Liver (tissue), 3 donors: ENCODE measurements around the gene KCNE3.

ENCODE experiments used
- ATF3 ChIP-seq: IDR thresholded peaks from 2 replicates; pipeline ENCODE4 v1.6.1; 2016; ENCODE audit warnings: antibody characterized with exemption
- CTCF ChIP-seq: fragments of 150-350 bp; IDR thresholded peaks from 2 replicates; pipeline ENCODE4 v1.5.1; 2017; ENCODE audit warnings: improper control_type of control experiment, low read depth, low read length; ENCODE audit not compliant: missing input control
- HNF4A ChIP-seq, 2 donors: conservative IDR thresholded peaks; 2 replicates each; pipeline ENCODE4 v1.6.1; 2016; ENCODE audit warnings: antibody characterized with exemption in 2 of 2, mild to moderate bottlenecking in 2 of 2
- MAX ChIP-seq: IDR thresholded peaks from 2 replicates; pipeline ENCODE4 v1.6.1; 2016; ENCODE audit warnings: antibody characterized with exemption
- REST ChIP-seq: IDR thresholded peaks from 2 replicates; pipeline ENCODE4 v1.6.1; 2016; ENCODE audit warnings: antibody characterized with exemption, mild to moderate bottlenecking
- SP1 ChIP-seq: IDR thresholded peaks from 2 replicates; pipeline ENCODE4 v1.6.1; 2018; ENCODE audit warnings: antibody characterized with exemption, mild to moderate bottlenecking
- TAF1 ChIP-seq: conservative IDR thresholded peaks from 2 replicates; pipeline ENCODE4 v1.6.1; 2016; ENCODE audit warnings: antibody characterized with exemption, mild to moderate bottlenecking
- YY1 ChIP-seq: IDR thresholded peaks from 2 replicates; pipeline ENCODE4 v1.6.1; 2016; ENCODE audit warnings: antibody characterized with exemption, mild to moderate bottlenecking
- donor health status: healthy.
- donor health status: healthy.

GRCh38 chr11:74412321-74412720 lies 55.0 kb downstream of the KCNE3 start:
- no peak for TF ChIP-seq HNF4A (conservative IDR thresholded peaks at IDR 0.05)
- TF ChIP-seq CTCF = no peak
- TF ChIP-seq MAX = no peak
- TF ChIP-seq YY1 = no peak
- no peak for TF ChIP-seq TAF1
- no peak for TF ChIP-seq REST
- no peak for TF ChIP-seq SP1
- no peak for TF ChIP-seq ATF3
